ENCODE measurements around the gene OGFOD3. TPM values are rescaled to one million over a fixed set of nuclear protein-coding genes. Genes with fewer than 3 reads are reported as not detected.

OGFOD3 gene
- total RNA-seq, 4 donors from 2014 or later: 13.0 to 28.7 (median 23.2) TPM

DNA sequence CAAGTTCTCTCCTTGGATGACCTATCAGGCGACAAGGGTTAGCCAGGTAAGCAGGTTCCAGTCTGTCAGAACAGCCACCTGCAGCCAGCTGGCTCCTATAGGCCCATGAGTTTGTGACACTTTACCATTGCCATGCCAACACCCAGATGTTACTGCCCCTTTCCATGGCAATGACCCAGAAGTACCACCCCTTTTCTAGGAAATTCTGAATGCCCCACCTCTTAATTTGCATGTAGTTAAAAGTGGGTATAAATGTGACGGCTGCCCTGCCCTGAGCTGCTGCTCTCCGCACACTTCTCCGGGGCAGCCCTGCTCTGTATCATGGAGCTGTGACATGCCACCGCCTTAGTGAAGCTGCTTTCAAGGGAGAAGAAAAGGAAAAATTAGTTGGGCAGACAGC is 74.8 kb downstream of the OGFOD3 start:
- no peak overlapping the region for H3K4me3 ChIP-seq (ENCODE audit: low read depth, poor library complexity, severe bottlenecking)
- intact Hi-C loops (cut with DNase I; ENCODE audit: low total_unique reads): no loop called here
- TF ChIP-seq POLR2A (IDR thresholded peaks at IDR 0.05): no peak
- TF ChIP-seq, protein P1, sequence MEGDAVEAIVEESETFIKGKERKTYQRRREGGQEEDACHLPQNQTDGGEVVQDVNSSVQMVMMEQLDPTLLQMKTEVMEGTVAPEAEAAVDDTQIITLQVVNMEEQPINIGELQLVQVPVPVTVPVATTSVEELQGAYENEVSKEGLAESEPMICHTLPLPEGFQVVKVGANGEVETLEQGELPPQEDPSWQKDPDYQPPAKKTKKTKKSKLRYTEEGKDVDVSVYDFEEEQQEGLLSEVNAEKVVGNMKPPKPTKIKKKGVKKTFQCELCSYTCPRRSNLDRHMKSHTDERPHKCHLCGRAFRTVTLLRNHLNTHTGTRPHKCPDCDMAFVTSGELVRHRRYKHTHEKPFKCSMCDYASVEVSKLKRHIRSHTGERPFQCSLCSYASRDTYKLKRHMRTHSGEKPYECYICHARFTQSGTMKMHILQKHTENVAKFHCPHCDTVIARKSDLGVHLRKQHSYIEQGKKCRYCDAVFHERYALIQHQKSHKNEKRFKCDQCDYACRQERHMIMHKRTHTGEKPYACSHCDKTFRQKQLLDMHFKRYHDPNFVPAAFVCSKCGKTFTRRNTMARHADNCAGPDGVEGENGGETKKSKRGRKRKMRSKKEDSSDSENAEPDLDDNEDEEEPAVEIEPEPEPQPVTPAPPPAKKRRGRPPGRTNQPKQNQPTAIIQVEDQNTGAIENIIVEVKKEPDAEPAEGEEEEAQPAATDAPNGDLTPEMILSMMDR (IDR thresholded peaks at IDR 0.05): no peak
- DNase-seq (ENCODE audit: low spot score in 2 of 2): no peak
- 90 to 95% methylated on average over 5 of the region's 5 CpGs for WGBS, 2 donors

DNA sequence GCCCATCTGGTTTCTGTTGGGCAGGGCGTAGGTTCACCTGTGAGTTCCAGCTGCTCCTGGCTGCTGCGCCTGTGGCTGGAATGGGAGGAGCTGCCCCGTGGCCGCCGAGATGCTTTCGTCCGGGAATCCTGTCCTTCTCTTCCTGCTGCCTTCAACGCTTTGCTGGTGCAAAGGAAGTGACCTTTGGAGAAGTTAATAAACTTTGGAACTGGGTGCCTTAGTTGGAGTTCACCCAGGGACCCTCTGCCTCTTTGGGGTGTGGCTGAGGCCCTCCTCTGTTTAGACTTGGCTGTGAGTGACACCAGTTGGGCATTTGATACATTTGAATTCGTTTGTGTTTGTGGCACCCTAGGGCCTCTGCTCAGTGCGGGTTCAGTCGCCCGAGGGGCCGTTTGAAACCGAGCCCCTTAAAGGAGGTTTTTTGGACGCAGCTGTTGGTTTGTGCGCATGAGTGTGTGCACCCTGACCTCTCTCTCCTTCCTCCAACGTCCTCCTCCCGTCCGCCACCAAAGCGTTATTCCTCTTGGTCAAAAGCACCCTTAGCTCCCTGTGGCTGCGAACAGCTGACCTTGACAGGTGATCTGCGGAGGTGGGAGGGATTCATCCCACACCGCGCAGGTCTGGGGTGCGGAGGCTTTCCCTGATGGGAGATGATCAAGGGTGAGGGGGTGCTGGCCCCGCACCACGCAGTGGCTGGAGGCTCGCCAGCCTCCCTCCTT is 75.9 kb downstream of the OGFOD3 start:
- no peak overlapping the region for H3K4me3 ChIP-seq (ENCODE audit: low read depth, poor library complexity, severe bottlenecking)
- TF ChIP-seq, protein P1 (IDR thresholded peaks at IDR 0.05): no peak
- no peak for TF ChIP-seq POLR2A (IDR thresholded peaks at IDR 0.05)
- intact Hi-C loops (cut with DNase I; ENCODE audit: low total_unique reads): no loop called here
- no peak for DNase-seq (ENCODE audit: low spot score in 2 of 2)
- 76 to 80% methylated on average over 28 of the region's 28 CpGs for WGBS, 2 donors

DNA sequence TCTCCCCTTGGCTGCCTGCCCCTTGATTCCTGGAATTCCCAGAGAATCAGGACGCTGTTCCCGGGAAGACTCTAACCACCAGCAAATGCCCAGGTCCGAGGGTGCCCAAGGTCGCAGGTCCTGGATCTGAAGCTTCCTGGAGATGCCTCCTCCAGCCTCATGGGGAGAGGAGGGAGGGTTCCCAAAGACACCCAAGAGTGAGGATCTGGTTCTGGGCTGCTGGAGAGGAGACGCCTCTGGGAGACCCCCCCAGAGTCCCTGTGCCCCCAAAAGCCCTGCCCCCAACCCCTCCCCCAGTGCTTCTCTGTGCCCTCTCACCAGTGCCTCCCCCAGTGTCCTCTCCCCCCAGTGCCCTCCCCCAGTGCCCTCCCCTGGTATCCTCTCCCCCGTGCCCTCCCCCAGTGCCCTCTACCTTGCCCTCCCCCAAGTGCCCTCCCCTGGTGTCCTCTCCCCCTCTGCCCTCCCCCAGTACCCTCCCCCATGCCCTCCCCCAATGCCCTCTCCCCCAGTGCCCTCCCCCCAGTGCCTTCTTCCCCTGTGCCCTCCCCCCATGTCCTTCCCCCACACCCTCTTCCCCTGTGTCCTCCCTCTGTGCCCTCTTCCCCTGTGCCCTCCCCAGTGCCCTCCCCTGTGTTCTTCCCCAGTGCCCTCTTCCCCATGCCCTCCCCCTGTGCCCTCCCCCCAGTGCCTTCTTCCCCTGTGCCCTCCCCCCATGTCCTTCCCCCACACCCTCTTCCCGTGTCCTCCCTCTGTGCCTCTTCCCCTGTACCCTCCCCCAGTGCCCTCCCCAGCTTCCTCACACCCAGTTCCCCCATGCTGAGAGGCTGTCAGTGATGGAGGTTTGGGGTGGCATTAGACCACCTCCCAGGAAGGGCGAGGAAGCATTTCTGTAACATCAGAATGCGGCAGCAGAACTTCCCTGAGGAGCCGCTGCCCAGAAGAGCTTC is 78.5 kb downstream of the OGFOD3 start:
- intact Hi-C loops (cut with DNase I; ENCODE audit: low total_unique reads): no loop called here
- H3K4me3 ChIP-seq (ENCODE audit: low read depth, poor library complexity, severe bottlenecking): no peak overlapping the region
- DNase-seq (ENCODE audit: low spot score in 2 of 2): no peak
- WGBS, 2 donors: 43 to 51% methylated on average over 9 of the region's 10 CpGs
- no peak for TF ChIP-seq POLR2A (IDR thresholded peaks at IDR 0.05)
- TF ChIP-seq, protein P1 (IDR thresholded peaks at IDR 0.05): no peak

Other genes with a start within 250 kb of the OGFOD3 start
- gene CCDC57, start 205.7 kb downstream of the OGFOD3 start, total RNA-seq: 10 to 100 TPM; 16.0 to 33.5 (median 31.5) TPM
- gene SLC16A3, start 189.5 kb downstream of the OGFOD3 start, total RNA-seq: 10 to 100 TPM; 10.0 to 18.5 (median 15.2) TPM
- 10 to 100 TPM; 46.0 to 88.4 (median 56.4) TPM for gene CSNK1D, start 144.9 kb downstream of the OGFOD3 start, total RNA-seq
- gene CD7, start 101.0 kb downstream of the OGFOD3 start, total RNA-seq: under 1 TPM in 2 of 4 donors, not detected in 2; 0.45 to 0.99 TPM
- gene SECTM1, start 84.8 kb downstream of the OGFOD3 start, total RNA-seq: 10 to 100 TPM; 12.4 to 16.3 (median 14.5) TPM
- not detected for gene TEX19, start 59.3 kb downstream of the OGFOD3 start, total RNA-seq
- not detected for gene UTS2R, start 46.8 kb downstream of the OGFOD3 start, total RNA-seq
- gene HEXD, start 239 bp downstream of the OGFOD3 start, total RNA-seq: 10 to 100 TPM; 30.0 to 47.1 (median 39.3) TPM
- gene CYBC1, start 32.2 kb upstream of the OGFOD3 start, total RNA-seq: 10 to 100 TPM; 32.4 to 48.8 (median 43.5) TPM
- gene NARF, start 40.2 kb upstream of the OGFOD3 start, total RNA-seq: 10 to 100 TPM; 39.9 to 59.2 (median 44.3) TPM
- 10 to 100 TPM; 40.4 to 76.7 (median 52.4) TPM for gene FOXK2, start 101.1 kb upstream of the OGFOD3 start, total RNA-seq
- 100 to 1,000 TPM in 1 of 4 donors, 10 to 100 TPM in 3; 68.1 to 111 (median 83.2) TPM for gene WDR45B, start 229.9 kb upstream of the OGFOD3 start, total RNA-seq